Testis (tissue), 3 donors: ENCODE data around the gene XYLB. TPM values are rescaled to one million over a fixed set of nuclear protein-coding genes. Genes with fewer than 3 reads are reported as not detected.

Experiments
- DNase-seq: peaks from one replicate; pipeline ENCODE4 v3.0.0-alpha.2; 2019
- H3K27ac ChIP-seq, 2 donors: fragments of 200-600 bp; sonication (generic); one replicate each; pipeline ENCODE4 v1.5.1; 2019
- H3K27me3 ChIP-seq: fragments of 200-600 bp; sonication (generic); one replicate; pipeline ENCODE4 v1.5.1; 2019
- H3K36me3 ChIP-seq: fragments of 200-600 bp; sonication (generic); one replicate; pipeline ENCODE4 v1.5.1; 2017; ENCODE audit warnings: low read depth; ENCODE audit errors: missing control alignments
- H3K4me1 ChIP-seq: fragments of 200-600 bp; sonication (generic); one replicate; pipeline ENCODE4 v1.5.1; 2019
- H3K4me3 ChIP-seq, 2 donors: fragments of 200-600 bp; sonication (generic); one replicate each; pipeline ENCODE4 v1.5.1; 2017 to 2019
- H3K9me3 ChIP-seq: fragments of 200-600 bp; sonication (generic); one replicate; pipeline ENCODE4 v1.5.1; 2017
- CTCF ChIP-seq, 3 experiments: fragments of 450-650 bp in 2 of 3; fragments of 200-600 bp in 1 of 3; sonication (generic) in 1 of 3; IDR thresholded peaks; one replicate each; pipeline ENCODE4 v1.5.1; 2016 to 2019; ENCODE audit warnings: antibody characterized with exemption in 3 of 3, mild to moderate bottlenecking in 2 of 3, moderate library complexity in 1 of 3
- POLR2A ChIP-seq: fragments of 450-650 bp; IDR thresholded peaks from one replicate; pipeline ENCODE4 v1.6.1; 2017; ENCODE audit warnings: antibody characterized with exemption, mild to moderate bottlenecking, moderate library complexity
- WGBS, 2 donors: methylation state at CpG; one replicate each; pipeline ENCODE4 v1.1.5; 2018; 5-methylcytosine and 5-hydroxymethylcytosine counted together
- intact Hi-C: fragments of 100-400 bp; cut with DNase I; formaldehyde crosslinking; loops from one replicate; pipeline ENCODE4 v1.15.1; 2023; ENCODE audit warnings: low total_unique reads
- polyA plus RNA-seq: library from polyadenylated mRNA; stranded (reverse); fragments of 350-450 nt; fragmentation: Illumina TruSeq; extraction: RNeasy Lipid Tissue Mini Kit (QIAGEN cat#74804); gene quantifications from one replicate; pipeline ENCODE4 v1.2.3, GENCODE V29; 2014; ENCODE audit warnings: low read depth, low replicate concordance; ENCODE audit not compliant: insufficient read depth
- total RNA-seq, 2 donors: library from RNA; depleted of rRNA; stranded (reverse); fragments of >200 nt; gene quantifications; one replicate each; pipeline ENCODE4 v1.2.3, GENCODE V29; 2016

XYLB gene
- total and polyA plus RNA-seq, 3 donors from 2014 or later, result 1.7 to 12.4 (median 5.9) TPM

DNA sequence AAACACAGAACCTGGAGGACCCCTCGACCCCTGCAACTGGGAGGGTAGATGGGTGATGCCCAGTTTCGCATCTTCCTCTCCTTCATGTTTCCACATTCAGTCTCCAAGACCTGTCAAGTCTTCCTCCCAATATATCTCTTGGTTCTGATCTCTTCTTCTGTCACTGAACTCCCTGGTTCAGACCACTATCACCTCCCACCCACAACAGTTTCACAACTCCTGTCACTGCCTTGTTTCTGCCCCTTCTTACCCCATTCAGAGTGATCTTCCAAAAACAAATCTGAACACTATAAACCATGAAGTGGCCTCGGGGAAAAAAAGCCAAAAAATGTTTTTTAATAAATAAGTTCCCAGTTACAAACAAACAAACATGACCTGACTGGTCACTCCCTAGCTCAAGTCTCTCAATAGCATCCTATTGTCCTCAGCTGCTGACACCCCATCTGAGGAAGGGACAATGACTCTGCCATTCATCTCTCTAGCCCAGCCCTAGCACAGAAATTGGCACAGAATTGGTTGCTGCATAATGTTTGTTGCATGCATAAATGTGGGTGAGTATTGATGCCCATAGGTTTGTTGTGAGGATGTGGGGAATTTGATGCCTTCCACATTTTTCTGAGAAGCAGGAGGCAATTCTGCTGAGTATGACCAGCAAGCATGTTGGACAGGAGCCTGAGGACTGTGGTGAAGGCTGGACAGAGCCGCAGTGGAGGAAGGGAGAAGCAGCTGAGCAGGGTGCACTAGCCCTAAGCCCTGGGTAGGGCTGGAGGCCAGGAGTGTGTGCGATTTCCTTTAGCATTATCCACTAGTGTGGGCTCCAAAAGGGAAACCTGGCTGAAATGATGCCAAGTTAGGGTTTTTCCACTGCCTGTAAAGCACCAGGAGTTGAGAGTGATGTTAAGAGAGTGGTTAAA lies 12.2 kb upstream of the XYLB start:
- Histone ChIP-seq H3K36me3 (no peaks in the 10 kb centered on the region), H3K4me1 (no peaks in the 10 kb centered on the region), H3K27me3 (no peaks in the 10 kb centered on the region), H3K9me3 (no peaks in the 10 kb centered on the region), H3K4me3 (no peak overlapping the region), H3K27ac (no peak overlapping the region)
- TF ChIP-seq CTCF (IDR thresholded peaks at IDR 0.05) (no peak), POLR2A (no peak)
- WGBS, 2 donors, result 69 to 74% methylated on average over 5 of the region's 5 CpGs
- no peak for DNase-seq
- intact Hi-C loops, result no loop called here

DNA sequence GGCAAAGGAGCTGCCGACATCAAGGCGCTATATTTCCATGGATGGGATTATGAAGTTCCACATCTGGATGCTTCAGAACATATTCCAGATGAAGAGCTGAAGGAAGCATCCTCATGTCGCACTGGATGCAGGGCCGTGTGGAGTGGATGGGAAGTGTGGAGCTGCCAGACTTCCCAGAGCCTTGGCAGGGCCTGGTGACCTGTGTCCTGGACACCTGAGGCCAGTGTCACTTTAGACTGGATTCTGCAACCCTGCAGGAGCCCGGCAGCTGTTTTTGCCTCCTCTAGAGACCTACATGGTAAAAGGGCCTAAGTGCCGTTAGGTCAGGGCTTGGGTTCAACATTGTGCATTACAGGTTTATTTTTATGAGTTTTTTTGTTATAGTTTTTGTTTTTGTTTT lies 11.3 kb upstream of the XYLB start:
- no peaks in the 10 kb centered on the region for H3K9me3 ChIP-seq
- intact Hi-C loops, result no loop called here
- no peak overlapping the region for H3K4me3 ChIP-seq
- no peaks in the 10 kb centered on the region for H3K36me3 ChIP-seq
- H3K4me1 ChIP-seq, result no peaks in the 10 kb centered on the region
- H3K27ac ChIP-seq, result no peak overlapping the region
- no peaks in the 10 kb centered on the region for H3K27me3 ChIP-seq
- WGBS, 2 donors, result 84 to 91% methylated on average over 6 of the region's 6 CpGs
- DNase-seq, result no peak
- TF ChIP-seq POLR2A (no peak), CTCF (IDR thresholded peaks at IDR 0.05) (no peak)

GRCh38 chr3:38337703-38338102 lies 8.9 kb upstream of the XYLB start:
- TF ChIP-seq POLR2A, result no peak
- no peak for TF ChIP-seq CTCF (IDR thresholded peaks at IDR 0.05)
- WGBS, 2 donors, result 99% methylated on average over 2 of the region's 2 CpGs
- intact Hi-C loops, result no loop called here

GRCh38 chr3:38343797-38344594 lies 2.6 kb upstream of the XYLB start:
- Histone ChIP-seq H3K9me3 (no peaks in the 10 kb centered on the region), H3K4me3 (no peak overlapping the region), H3K27me3 (no peaks in the 10 kb centered on the region), H3K4me1 (peaks cover 7% of the 10 kb centered on the region), H3K27ac (no peak overlapping the region), H3K36me3 (no peaks in the 10 kb centered on the region)
- no peak for TF ChIP-seq CTCF (IDR thresholded peaks at IDR 0.05)
- TF ChIP-seq POLR2A, result no peak
- WGBS, 2 donors, result 87 to 92% methylated on average over 3 of the region's 3 CpGs
- intact Hi-C loops, result no loop called here
- DNase-seq, result no peak

More at GRCh38 chr3:38337703-38338102, 8.9 kb upstream of the XYLB start:
- Histone ChIP-seq H3K27ac (no peak overlapping the region), H3K4me1 (no peaks in the 10 kb centered on the region), H3K36me3 (no peaks in the 10 kb centered on the region), H3K9me3 (no peaks in the 10 kb centered on the region), H3K27me3 (no peaks in the 10 kb centered on the region), H3K4me3 (no peak overlapping the region)
- no peak for DNase-seq
